Glomerular endothelial cell (primary cell): ENCODE measurements around the gene CXXC5. TPM values are rescaled to one million over a fixed set of nuclear protein-coding genes. Genes with fewer than 3 reads are reported as not detected.

Experiments used
- DNase-seq: peaks from one replicate; pipeline ENCODE4 v3.0.0-alpha.2; 2011; ENCODE audit warnings: low read depth, low spot score; ENCODE audit errors: extremely low read depth
- total RNA-seq: library from RNA; depleted of rRNA; stranded (reverse); fragments of >200 nt; gene quantifications from 2 replicates; pipeline ENCODE4 v1.2.3, GENCODE V29; 2015

The CXXC5 gene
- total RNA-seq, 1 donor from 2014 or later = 20.8 TPM

- no peak for DNase-seq
Observed at GRCh38 chr5:139690803-139691629, 42.9 kb downstream of the CXXC5 start.

GRCh38 chr5:139692148-139692547 lies 44.0 kb downstream of the CXXC5 start:
- no peak for DNase-seq

- DNase-seq = no peak
Observed at GRCh38 chr5:139692679-139693308, 44.6 kb downstream of the CXXC5 start.

GRCh38 chr5:139693676-139694364 lies 45.7 kb downstream of the CXXC5 start:
- DNase-seq = no peak

GRCh38 chr5:139694556-139695177 lies 46.5 kb downstream of the CXXC5 start:
- DNase-seq = no peak

GRCh38 chr5:139695178-139695573 lies 47.0 kb downstream of the CXXC5 start:
- no peak for DNase-seq

- no peak for DNase-seq
Observed at GRCh38 chr5:139696167-139696893, 48.2 kb downstream of the CXXC5 start.

- no peak for DNase-seq
Observed at GRCh38 chr5:139696894-139697658, 48.9 kb downstream of the CXXC5 start.

GRCh38 chr5:139698490-139699146 lies 50.5 kb downstream of the CXXC5 start:
- DNase-seq = no peak

GRCh38 chr5:139699351-139699750 lies 51.2 kb downstream of the CXXC5 start:
- no peak for DNase-seq

GRCh38 chr5:139700711-139701055 lies 52.5 kb downstream of the CXXC5 start:
- no peak for DNase-seq

- DNase-seq = no peak
Observed at GRCh38 chr5:139701056-139701741, 53.0 kb downstream of the CXXC5 start.

- DNase-seq = no peak
Observed at GRCh38 chr5:139702548-139702947, 54.4 kb downstream of the CXXC5 start.

- no peak for DNase-seq
Observed at GRCh38 chr5:139704748-139705147, 56.6 kb downstream of the CXXC5 start.

- DNase-seq = no peak
Observed at GRCh38 chr5:139705191-139705590, 57.0 kb downstream of the CXXC5 start.

GRCh38 chr5:139705655-139706587 lies 57.8 kb downstream of the CXXC5 start:
- no peak for DNase-seq

GRCh38 chr5:139707445-139708003 lies 59.4 kb downstream of the CXXC5 start:
- no peak for DNase-seq
